T1000 (cell line): ENCODE data around the gene ST3GAL4.

Source experiments
- DNase-seq: peaks from one replicate; lab custom pipeline; 2025; ENCODE audit warnings: mixed read lengths; lab: John Stamatoyannopoulos, UW

The ST3GAL4 gene

DNA sequence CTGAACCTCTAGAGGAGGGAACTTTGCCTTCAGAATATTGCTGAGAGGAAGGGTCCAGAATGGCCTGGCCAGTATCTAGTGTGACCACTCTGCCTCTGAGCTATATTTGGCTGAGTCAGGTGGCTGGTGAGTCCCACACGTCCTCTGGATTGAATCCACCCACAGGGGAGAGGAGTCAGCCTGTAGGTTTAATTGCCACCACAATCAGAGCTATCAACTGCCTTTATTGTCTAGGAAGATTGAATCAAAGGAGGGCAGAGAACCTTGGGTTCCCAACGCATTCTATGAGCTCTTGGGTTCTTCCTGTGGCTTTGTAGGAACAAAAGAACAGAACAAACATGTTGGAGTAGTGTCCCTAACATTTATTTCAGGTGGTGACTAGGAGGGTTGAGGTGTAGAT lies 67.7 kb downstream of the ST3GAL4 start:
- DNase-seq = no peak

DNA sequence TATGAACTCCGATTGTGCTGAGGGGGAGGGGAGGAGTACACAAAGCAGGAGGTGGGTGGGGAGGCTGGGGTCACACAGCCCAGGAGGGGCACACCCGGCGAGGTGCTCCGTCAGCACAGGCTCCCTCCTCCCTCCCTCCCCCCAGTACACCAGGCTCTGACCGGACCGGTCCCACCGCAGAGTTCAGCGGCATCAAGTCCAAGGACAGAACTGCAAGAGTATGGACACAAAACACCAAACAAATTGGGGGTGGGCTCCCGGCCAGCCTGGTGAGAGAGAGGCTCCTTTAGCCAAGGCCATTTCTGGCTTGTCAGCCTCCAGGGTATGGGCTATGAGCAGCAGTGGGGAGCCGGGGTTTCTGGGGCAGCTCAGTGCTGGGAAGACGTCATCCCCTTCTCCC lies 68.3 kb downstream of the ST3GAL4 start:
- no peak for DNase-seq

DNA sequence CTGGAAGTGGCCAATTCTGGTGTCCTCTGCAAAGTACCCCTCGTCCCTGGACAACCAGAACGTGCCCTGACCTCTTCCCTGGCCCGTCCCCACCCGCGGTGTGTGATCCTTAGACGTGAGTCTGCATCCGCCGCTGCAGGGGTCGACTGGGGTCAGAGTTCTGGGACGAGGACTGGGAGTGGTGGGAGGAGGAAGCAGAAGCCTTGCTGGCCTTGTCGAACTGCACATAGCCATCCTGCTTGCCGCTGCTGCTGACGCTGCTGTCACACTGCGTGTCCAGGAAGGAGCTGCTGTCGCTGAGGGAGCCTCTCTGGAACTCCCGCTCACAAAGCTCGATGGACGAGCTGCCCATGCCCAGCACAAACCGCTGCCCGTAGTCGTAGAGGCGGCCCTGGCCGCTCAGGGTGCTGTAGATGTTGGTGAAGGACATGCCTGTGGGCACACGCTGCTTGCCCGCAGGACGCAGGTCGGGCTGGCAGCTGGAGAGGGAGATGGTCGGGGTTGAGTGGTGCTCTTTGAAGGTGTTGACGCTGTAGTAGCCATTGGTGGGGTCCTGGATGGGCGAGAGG lies 69.1 kb downstream of the ST3GAL4 start:
- no peak for DNase-seq

DNA sequence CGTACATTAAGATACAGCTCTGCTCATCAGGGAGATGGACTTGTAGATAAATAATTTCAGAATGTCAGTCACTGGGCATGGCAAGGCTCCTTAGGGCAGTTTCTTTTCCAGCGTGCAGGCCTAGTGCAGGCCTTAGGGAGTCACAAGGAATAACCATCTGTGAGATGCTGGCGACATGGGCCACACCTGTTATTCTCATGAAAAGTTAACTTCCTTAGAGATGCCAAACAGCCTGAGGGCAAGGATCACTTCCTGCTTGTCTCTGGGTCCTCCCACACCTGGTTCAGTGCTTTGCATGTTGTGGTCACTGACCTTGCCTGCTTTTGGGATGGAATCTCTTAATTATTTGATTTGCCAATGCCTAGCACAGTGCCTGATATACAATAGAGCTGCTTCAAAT lies 70.6 kb downstream of the ST3GAL4 start:
- no peak for DNase-seq

DNA sequence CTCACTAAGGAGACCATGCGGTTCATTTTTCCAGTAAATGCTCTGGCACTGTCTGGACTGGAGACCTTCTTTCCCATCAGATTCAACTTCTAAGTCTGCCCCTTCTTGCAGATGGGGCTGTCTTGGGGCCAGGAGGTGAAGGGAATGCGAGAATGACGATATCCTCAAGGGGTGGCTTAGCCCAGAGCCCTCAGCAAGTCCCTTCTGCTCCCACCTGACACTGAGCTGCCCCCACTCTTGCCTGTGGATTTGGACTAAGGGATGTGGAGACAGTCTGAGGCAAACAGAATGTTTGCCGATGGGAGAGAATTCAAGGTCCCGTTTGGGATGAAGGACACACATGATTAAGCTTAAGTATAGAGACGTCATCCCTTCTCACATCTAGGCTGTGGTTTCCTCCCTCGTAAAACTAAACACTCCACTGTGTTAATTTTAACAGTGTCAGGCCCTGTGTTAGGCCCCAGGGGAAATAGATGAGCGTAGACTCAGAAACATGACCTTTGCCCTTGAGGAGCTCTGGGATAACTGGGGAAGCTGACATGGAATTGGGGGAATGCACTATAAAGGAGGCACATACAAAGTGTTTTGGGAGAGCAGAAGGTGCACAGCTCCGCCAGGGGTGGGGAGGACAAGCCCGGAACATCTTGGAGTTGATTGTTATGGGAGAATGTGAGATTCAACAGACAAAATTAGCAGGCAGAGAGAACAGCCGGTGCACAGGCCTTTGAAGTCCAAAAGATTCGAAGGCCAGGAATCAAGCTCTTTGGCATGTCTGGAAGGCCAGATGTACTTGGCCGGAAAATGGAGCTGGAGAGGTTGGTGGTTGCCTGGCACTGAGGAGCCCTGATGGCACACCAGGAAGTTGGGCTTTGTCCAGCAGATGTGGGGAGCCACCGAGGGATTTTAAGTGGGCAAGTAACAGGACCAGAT lies 71.6 kb downstream of the ST3GAL4 start:
- DNase-seq = no peak

DNA sequence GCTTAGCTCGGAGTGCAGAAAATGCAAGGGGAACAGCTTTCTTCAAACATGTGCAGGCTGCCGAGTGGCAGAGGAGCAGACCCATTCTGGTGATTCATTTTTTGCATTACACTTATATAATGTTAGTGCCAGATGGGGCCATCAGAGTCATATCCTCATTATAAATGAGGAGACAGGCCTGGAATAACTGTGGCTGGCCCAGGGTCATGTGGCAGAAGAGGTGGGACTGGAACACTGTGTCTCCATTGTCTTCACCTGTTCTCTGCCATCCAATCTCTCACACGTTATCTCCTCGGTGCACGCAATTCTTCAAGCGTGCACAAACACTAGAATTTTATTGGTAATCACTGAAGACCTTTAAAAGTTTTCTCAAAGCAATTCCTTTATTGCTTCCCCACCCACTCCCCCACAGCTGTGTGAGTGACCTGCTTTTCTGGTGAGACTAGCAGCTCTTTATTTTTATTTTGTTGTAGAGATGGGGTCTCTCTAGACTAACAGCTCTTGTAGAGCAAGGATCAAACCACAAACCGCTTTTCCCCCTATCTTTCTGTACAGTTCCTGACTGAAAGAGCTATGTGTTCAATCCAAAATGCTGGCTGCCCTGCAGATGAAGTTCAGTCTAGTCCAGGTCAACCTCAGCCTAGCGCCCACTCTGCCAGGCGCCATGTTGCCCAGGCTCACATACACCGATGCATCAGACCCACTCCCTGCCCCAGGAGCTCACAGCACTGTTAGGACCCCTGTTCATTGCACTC lies 75.3 kb downstream of the ST3GAL4 start:
- no peak for DNase-seq

DNA sequence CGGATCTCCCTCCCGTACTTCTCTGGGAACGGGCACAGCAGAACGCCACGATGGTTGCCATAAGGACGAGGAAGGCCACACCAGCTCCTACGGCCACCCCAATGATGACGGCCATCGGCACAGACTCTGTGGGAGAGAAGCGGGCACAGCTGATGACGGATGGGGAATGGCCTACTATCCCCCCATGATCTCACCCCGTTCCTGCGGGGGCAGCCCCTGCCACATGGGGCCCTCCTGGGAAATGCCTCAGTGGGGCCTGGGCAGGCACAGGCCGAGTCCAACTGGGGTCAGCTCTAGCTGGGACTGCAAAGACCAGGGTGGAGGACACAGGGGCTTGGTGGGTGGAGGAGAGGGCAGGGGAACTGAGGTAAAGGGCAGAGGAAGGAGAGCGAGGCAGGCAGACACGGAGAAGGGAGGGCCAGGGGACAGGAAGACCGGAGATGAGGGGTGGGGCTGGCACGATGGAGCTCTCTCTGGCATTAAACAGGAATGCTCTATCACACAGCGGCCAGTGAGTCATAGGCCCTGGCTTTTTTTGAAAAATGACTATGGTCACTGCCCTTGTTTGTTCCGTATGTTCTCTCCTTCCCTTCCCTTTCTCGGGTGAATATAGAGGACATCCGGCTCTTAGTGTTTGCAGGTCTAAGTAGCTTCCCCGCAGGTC lies 76.0 kb downstream of the ST3GAL4 start:
- no peak for DNase-seq

DNA sequence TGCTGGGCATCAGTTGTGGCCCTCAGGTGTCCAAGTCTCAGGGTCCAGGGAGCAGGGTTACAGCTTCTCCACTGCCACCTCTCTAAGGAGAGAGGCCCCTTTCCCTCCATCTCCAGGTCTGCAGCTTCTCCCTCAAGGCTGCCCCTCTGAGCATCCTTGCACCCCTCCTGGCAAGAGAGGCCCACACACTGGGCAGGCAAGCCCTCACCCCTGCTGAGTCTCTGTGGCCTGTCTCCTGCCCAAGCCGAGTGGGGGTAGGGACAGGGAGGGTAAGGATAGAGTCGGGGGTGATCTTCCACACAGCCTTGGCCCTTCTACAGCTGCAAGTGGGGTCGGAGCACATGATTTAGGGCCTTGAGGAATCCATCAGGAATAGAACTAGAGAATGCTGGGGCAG lies 76.6 kb downstream of the ST3GAL4 start:
- DNase-seq = no peak

DNA sequence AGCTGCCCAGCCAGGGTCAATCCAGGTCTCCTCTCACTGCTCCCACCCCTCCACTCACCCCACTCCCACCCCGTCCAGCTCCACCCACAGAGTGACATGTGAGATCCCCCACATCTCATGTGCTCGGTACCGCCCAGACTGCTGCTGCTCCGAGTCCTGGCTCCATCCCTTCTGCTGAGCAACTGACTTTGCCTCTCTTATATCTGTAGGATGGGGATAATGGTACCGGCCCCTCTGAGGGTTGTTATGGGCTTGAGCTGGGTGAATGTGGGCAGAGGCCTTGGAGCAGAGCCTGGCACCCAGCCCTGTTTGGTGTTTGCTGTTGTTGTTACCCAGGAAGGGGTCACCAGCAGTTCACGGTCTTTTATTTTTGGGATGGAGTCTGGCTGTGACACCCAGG lies 77.0 kb downstream of the ST3GAL4 start:
- no peak for DNase-seq

DNA sequence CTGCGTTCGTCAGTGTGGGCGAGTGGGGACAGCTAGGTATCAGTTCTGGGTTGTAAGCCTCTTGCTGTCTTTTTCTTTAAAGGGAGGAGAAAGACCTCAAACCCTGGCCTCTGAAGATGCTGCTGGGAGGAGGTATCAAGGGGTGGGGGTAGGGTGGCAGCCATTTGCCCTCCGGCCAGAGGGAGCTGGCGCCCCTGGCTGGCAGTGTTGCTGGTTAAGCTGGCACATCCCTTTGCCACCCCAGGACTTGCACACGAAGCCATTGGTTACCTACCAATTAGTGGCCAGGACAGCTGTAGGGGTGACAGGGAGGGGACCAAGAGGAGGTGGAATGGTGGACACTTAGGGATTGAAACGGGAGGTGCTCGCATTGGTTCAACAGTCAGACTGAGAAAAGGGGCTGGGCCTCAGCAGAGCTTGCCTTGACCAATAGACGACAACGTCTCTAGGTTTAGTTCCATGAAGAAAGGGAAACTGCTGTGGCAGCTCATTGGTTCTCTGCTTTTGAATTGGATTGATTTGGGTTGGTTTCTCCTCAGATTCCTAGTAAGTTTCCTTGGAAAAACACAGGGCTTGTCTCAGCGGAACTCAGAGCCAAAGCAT lies 77.9 kb downstream of the ST3GAL4 start:
- DNase-seq = no peak

DNA sequence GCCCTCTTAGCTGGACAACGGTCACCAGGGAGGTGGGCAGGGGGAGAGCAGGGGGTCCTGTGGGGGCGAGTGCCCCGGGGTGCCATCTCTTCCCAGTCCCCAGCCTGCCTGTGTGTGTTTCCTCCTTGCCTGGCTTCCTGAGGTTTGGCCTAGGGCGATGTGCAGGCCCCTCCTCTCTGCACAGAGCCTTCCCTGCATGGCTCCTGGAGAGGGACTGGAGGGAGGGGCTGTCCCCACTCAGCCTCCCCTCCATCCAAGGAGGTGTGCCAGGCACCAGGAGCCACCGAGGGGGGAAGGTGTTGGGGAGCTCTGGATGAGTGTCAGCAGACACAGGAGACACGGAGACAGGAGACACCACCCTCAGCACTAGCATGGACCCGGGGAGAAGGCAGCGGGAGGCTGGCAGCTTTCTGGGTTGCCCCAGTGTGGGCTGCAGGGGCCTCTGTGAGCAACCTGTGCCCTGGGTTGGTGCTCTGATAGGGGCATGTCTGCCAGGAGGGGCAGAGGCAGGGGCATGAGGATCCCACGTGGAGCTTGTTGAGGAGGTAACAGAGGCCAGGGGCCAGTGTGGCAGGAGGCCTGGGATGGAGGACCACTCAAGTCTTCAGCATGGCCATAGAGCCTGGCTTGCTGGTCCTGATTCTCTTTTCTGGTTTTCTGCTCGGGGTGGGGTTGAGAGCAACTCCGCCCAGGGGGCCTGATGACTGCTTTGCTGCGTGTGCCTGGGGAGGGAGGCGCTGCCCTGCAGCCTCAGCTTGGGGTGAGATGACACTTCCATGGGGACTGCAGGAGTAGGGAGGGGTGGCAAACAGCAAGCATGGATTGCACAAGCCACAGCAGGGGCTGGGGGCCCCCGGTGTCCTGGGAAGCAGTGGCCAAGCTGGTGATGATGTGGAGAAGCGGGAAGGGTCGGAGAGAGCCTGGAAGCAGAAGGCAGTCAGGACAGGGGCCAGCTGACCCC lies 78.8 kb downstream of the ST3GAL4 start:
- DNase-seq = no peak

DNA sequence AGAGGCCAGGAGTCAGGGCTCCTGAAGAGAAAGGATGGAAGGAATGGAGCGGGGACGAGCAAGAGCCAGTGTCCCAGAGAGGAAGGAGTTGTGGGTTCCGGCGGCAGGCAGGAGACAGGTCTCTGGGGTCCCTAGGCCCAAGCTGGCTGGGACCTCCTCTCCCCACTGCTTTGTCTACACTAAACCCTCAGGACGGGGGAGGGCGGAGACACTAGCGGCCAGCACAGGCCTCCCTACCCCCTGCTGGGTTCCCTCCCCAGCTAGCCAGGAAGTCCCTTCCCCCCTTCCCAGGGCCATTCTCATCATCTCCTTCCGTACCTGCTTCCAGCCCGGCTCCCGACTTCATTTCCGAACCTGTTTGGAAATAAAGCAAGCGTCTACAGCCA lies 79.5 kb downstream of the ST3GAL4 start:
- no peak for DNase-seq

DNA sequence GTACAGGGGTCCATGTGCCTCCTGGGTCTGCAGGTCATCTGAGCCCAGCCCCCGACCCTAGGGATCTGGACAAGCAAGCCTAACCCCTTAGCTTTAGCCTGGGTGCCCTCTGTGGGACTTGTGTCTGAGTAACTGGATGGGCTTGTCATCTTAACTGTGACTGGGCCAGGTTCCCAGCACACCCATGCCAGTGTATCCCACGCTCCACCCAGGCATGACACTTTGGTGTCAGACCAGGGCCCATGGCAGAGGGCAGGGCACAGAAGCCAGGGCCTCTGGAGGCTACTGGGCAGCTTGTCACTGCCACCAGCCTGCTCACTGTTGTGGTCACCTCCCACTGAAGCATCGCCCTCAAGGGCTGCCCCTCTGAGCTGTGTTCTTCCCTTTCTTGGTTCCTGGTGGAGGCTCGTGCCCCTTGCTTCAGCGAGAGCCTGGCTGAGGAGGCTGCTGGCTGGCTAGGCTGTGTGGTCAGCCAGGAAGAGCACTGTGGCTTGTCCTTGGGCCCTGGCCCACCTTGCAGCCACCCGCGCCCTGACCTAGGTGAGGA lies 80.8 kb downstream of the ST3GAL4 start:
- no peak for DNase-seq

DNA sequence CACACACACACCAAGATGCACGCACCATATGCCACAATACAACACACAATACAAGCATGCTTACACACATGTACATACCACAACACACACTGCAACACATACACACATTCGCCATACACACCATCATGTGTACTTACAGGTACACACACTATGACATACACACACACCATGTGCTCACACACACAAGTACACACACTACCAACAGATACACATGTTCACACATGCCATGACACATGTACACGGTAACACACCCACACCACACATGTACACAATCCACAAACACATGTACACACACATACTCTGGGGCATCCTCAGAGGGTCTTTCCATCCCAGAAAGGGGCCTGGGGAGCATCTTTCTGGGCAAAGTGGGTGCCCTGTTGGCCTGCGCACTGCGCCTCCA lies 82.2 kb downstream of the ST3GAL4 start:
- no peak for DNase-seq

DNA sequence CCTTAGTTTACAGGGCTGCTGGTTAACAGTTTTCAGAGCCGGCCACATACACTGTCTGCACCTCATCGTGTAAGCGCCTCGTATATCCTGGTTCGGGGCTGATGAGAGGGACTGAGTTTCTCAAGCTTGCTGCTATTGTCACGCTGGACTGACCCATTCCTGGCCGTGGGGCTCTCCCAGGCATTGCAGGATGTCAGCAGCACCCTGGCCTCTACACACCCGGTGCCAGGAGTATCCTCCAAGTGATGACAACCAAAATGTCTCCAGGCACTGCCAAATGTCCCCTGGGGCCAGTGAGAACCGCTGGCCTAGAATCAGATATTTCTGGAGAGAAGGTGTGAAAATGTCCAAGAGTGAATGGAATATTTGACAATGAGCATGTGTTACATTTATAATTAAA lies 82.8 kb downstream of the ST3GAL4 start:
- no peak for DNase-seq

DNA sequence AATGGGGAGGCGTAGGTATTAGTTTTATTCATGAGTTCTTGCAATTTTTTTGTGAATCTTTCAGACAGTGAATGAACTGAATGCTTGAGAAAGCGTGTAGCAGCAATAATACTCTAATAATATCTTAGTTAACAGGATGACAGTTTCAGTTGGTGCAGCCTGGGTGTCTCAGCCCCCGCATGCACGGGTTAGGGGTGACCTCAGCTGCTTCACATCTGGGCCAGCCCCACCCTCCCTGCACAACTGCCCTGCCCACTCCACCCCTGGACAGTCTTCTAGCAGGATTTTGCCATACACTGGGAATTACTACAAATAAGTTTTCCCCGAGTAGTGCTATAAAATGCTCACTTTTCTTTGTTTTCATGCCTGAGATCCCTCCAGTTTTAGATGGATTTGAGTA lies 83.2 kb downstream of the ST3GAL4 start:
- DNase-seq = no peak

DNA sequence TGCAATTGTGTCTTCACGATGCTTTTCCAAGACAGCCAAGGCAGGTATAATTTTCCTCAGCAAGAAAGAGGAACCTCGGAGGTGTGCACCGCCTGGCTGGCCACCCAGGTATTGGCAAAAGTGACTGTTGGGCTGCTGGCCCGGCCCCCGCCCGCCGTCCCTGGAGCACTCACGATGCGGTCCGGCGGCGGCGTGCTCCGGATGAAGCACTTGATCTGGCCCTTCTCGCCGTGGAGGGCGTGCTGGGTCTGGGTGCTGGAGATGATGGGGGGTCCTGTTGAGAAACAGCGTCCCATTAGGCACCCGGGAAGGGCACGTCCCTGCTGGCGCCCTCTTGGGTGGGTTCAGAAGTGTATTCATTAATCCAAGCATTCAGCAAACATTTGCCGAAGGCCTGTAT lies 84.8 kb downstream of the ST3GAL4 start:
- DNase-seq = no peak

DNA sequence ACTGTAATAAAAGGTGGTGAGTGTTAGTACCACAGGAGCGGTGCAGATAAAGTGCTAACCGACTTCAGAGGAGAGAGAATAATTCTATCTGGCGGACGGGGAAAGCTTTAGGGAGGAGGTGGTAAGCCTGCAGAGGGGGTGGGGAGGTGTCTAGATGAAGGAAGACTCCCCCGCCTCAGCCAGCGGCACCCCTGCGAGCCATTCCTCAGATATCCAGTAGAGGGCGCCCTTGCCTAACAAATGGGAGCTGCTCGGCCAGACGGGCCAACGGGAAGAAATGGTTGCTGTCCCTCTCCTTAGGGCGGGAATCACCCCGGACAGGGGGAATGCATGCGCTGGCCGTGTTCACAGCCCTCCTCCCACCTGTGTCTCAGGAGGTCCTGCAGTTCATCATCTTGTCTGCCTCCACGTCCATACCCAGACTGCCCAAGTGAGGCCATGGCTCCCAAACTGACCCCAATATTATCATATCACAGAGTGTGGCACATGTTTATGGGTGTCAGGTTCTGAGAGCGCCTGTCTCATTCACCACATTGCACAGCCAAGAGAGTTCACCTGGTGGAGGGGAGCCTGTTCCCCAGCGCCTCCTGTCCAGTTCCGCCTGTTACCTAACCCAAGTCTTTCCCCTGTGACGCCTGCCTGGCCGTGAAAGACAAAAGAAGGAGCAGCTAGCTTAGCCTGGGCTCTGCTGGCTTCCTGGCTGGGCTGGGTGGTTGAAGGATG lies 85.5 kb downstream of the ST3GAL4 start:
- DNase-seq = peak; percentile 39

DNA sequence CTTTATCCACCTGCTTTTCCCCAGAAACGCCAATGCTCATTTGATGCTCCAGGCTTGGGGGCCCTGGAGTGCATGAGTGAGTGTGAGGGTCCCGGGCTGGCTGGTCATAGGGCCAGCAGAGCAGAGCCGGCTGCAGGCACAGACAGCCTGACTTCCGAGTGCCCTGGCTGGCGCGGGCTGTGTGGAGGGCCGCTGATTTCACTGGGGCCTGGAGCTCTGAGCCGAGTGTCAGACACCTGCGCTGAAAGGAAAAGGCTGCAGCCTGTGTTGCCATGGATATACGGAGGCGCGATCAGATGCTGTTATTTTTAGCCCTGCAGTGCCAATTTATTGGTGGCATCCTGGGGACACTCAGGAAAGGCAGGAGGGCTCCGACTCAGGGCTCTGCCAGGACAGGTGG lies 87.6 kb downstream of the ST3GAL4 start:
- DNase-seq = no peak

DNA sequence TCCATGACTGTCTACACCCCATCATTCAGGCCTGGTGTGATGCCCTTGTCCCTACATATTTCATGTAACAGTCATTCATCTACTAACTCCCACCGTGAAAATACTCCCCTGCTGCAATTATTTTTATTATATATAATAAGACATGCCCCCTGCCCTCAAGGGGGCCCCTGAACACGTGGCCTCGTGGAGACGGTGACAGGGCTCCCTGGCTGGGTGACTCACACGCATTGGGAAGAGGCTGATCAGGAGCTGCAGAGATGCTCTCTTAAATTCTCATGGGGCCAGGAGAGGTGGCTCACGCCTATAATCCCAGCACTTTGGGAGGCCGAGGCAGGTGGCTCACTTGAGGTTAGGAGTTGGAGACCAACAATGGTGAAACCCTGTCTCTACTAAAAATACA lies 88.6 kb downstream of the ST3GAL4 start:
- no peak for DNase-seq
